Sigmoid colon (tissue), 4 donors: Measurements from ENCODE around the gene ALDH6A1.

Source experiments
- EP300 ChIP-seq, 4 donors: sonication (generic); formaldehyde crosslinking; IDR thresholded peaks; one replicate each; pipeline ENCODE4 v1.6.1; 2017; ENCODE audit warnings: antibody characterized with exemption in 4 of 4
- TF ChIP-seq, protein P1 (sequence below), 4 experiments: fragments of 450-650 bp in 3 of 4; fragments of 200-600 bp in 1 of 4; IDR thresholded peaks; one replicate each; pipeline ENCODE4 v1.5.1; 2016 to 2019; ENCODE audit warnings: antibody characterized with exemption in 4 of 4, mild to moderate bottlenecking in 3 of 4, moderate library complexity in 2 of 4

DNA sequence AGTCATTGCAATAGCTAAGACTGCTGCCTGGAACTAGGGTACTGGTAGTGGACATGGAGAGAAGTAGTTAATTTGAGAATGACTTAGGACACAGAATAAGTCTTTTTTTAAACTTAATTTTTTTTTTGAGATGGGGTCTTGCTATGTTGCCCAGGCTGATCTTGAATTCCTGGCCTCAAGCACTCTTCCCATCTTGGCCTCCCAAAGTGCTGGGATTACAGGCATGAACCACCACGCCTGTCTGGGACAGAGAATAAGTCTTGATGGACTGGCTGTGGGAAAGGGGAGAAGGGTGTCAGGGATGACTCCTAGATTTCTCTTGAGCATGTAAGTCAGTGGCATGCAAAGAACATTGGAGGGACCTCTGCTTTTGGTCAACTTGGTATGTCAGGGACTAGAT lies 43.4 kb upstream of the ALDH6A1 start:
- TF ChIP-seq, protein P1, sequence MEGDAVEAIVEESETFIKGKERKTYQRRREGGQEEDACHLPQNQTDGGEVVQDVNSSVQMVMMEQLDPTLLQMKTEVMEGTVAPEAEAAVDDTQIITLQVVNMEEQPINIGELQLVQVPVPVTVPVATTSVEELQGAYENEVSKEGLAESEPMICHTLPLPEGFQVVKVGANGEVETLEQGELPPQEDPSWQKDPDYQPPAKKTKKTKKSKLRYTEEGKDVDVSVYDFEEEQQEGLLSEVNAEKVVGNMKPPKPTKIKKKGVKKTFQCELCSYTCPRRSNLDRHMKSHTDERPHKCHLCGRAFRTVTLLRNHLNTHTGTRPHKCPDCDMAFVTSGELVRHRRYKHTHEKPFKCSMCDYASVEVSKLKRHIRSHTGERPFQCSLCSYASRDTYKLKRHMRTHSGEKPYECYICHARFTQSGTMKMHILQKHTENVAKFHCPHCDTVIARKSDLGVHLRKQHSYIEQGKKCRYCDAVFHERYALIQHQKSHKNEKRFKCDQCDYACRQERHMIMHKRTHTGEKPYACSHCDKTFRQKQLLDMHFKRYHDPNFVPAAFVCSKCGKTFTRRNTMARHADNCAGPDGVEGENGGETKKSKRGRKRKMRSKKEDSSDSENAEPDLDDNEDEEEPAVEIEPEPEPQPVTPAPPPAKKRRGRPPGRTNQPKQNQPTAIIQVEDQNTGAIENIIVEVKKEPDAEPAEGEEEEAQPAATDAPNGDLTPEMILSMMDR (IDR thresholded peaks at IDR 0.05): no peak
- no peak for TF ChIP-seq EP300 (IDR thresholded peaks at IDR 0.05)
